Spleen (tissue), 11 donors: ENCODE results near the gene COL16A1. TPM values are rescaled to one million over a fixed set of nuclear protein-coding genes. Genes with fewer than 3 reads are reported as not detected.
A peak's percentile ranks its signal among the peaks of the same experiment; 100 is the strongest.

ENCODE experiments used
- DNase-seq: peaks from one replicate; pipeline ENCODE4 v3.0.0-alpha.2; 2020
- H3K27ac ChIP-seq, 8 donors: fragments of 200-600 bp; sonication (generic) in 7 of 8; 1 replicate in 4 of 8; 2 replicates in 4 of 8; pipeline versions ENCODE4 v1.5.0 to v1.8.0; 2016 to 2021; ENCODE audit warnings: inconsistent platforms in 4 of 8, mild to moderate bottlenecking in 4 of 8, moderate library complexity in 1 of 8
- H3K27me3 ChIP-seq, 7 donors: fragments of 200-600 bp; sonication (generic) in 6 of 7; replicated peaks in 1 of 7; 1 replicate in 4 of 7; 2 replicates in 3 of 7; pipeline versions ENCODE4 v1.5.0 to v1.8.0; 2016 to 2021; ENCODE audit warnings: inconsistent platforms in 3 of 7, mild to moderate bottlenecking in 1 of 7
- H3K36me3 ChIP-seq, 6 donors: fragments of 200-600 bp; sonication (generic) in 5 of 6; 1 replicate in 4 of 6; 2 replicates in 2 of 6; pipeline versions ENCODE4 v1.5.0 to v1.8.0; 2016 to 2021; ENCODE audit warnings: inconsistent platforms in 2 of 6
- H3K4me1 ChIP-seq, 6 donors: fragments of 200-600 bp; sonication (generic) in 5 of 6; 1 replicate in 3 of 6; 2 replicates in 3 of 6; pipeline versions ENCODE4 v1.5.0 to v1.8.0; 2016 to 2021; ENCODE audit warnings: inconsistent platforms in 3 of 6
- H3K4me3 ChIP-seq, 8 donors: fragments of 200-600 bp; sonication (generic) in 7 of 8; 1 replicate in 4 of 8; 2 replicates in 4 of 8; pipeline versions ENCODE4 v1.5.0 to v1.8.0; 2016 to 2021; ENCODE audit warnings: inconsistent platforms in 4 of 8, mild to moderate bottlenecking in 4 of 8, moderate library complexity in 2 of 8
- H3K9me3 ChIP-seq, 8 donors: fragments of 200-600 bp; sonication (generic) in 7 of 8; 1 replicate in 4 of 8; 2 replicates in 4 of 8; pipeline versions ENCODE4 v1.5.0 to v1.8.0; 2016 to 2021; ENCODE audit warnings: inconsistent platforms in 4 of 8
- CTCF ChIP-seq, 11 experiments: fragments of 200-600 bp in 7 of 11; fragments of 450-650 bp in 4 of 11; sonication (generic) in 4 of 11; IDR thresholded peaks in 8 of 11; conservative IDR thresholded peaks in 3 of 11; 1 replicate in 7 of 11; 2 replicates in 4 of 11; pipeline versions ENCODE4 v1.4.0 to v1.8.0; 2016 to 2021; ENCODE audit warnings: antibody characterized with exemption in 11 of 11, inconsistent platforms in 4 of 11, mild to moderate bottlenecking in 1 of 11
- POLR2A ChIP-seq, 3 donors: fragments of 450-650 bp; IDR thresholded peaks; one replicate each; pipeline ENCODE4 v1.5.1; 2017; ENCODE audit warnings: antibody characterized with exemption in 3 of 3, mild to moderate bottlenecking in 1 of 3
- POLR2AphosphoS5 ChIP-seq, 3 donors: sonication (generic); formaldehyde crosslinking; IDR thresholded peaks; one replicate each; pipeline ENCODE4 v1.5.1; 2017; ENCODE audit warnings: antibody characterized with exemption in 3 of 3
- WGBS, 5 donors: extraction: QIAGEN DNeasy Blood & Tissue Kit in 3 of 5; methylation state at CpG; one replicate each; pipeline versions ENCODE4 v1.1.5 to v1.1.7; 2013 to 2018; 5-methylcytosine and 5-hydroxymethylcytosine counted together
- intact Hi-C: fragments of 100-400 bp; cut with DNase I; formaldehyde crosslinking; loops from one replicate; pipeline ENCODE4 v1.15.0; 2023; ENCODE audit warnings: low total_unique reads
- polyA plus RNA-seq, 3 donors: library from polyadenylated mRNA; stranded (reverse); fragments of 200-250 nt; gene quantifications; one replicate each; pipeline ENCODE4 v1.2.1, GENCODE V29; 2013
- total RNA-seq, 7 donors: library from RNA; depleted of rRNA in 3 of 7; stranded (reverse); fragments of >200 nt in 3 of 7; fragmentation: NEBNext Ultra II Directional in 4 of 7; extraction: Animal tissue kit (Norgen Biotek cat#: 25700) in 4 of 7; gene quantifications; one replicate each; pipeline versions ENCODE4 v1.1.0 to v1.2.1, GENCODE V29; 2016 to 2021
- donor health status: healthy with polysubstance abuse.
- donor health status: DM: no; HTN: no; CAD: no; lungs with moderate emphysema.
- donor health status: DM: no; HTN: no; CAD: no.
- donor health status: Bipolar disorder and iron deficiency.
- donor health status: healthy.
- donor health status: DM: no; HTN: no; CAD: no.
- donor health status: DM: yes; HTN: yes; CAD: no.

COL16A1 gene
- total and polyA plus RNA-seq, 10 donors: 4.7 to 25.6 (median 12.5) TPM

DNA sequence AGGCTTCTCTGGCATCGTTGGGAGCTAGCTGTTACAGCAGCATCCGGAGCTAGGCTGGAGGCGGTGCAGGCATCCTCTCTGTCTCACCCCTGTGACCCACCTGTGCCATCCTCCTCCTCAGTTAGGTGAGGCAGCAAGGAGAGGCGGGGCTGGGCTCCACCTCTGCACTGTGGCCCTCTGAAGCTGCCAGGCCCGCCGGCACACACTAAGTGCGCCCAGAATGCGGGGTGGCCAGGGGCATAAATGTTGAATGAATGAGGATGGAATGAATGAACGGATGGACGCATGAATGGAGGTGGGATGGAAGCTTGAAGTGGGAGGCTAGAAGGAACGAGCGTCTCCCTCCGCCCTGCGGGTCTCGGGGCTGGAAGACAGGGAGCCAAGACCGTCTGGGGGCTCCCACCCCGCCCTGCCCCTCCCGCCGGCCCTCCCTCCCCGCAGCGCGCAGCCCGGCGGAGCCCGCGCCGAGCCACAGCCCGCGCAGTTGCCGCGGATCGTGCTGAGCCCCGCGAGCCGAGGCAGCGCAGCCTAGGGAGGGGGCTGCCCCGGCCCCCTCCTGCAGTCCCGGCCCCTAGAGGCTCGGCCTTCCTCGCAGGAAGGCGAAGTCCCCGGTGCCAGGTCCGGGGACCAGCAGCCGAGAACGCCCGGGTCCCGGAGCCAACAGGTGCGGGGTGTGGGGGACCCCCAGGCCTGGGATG lies 86.5 kb downstream of the COL16A1 start, which contains the start of gene HCRTR1:
TSS of gene HCRTR1 (plus strand) at position 472 of the 698 bp plus-strand sequence. CDS start 1,504 bp downstream, outside the sequence.
- intact Hi-C loops: no loop called here
- Histone ChIP-seq H3K9me3 (no peaks in the 10 kb centered on the region), H3K4me3 (peak within 1 kb of the TSS; percentile 12 to 69 (median 46)), H3K27me3 (peaks cover 0 to 37% (median 20%) of the 10 kb centered on the region in 7 donors), H3K36me3 (no peaks in the 10 kb centered on the region), H3K27ac (no peak within 1 kb of the TSS), H3K4me1 (peaks cover 5 to 25% (median 16%) of the 10 kb centered on the region in 6 donors)
- no peak for TF ChIP-seq POLR2AphosphoS5 (IDR thresholded peaks at IDR 0.05)
- no peak for TF ChIP-seq CTCF (IDR thresholded peaks at IDR 0.05 in 8 of 11, conservative IDR thresholded peaks at IDR 0.05 in 3 of 11)
- TF ChIP-seq POLR2A (IDR thresholded peaks at IDR 0.05): no peak
- WGBS, 5 donors: 9 to 20% (median 18%) methylated on average over 26 to 48 of the region's 48 CpGs
- no peak for DNase-seq

- intact Hi-C loops: no loop called here
- WGBS, 5 donors: 45 to 87% (median 65%) methylated on average over 2 of the region's 2 CpGs
- Histone ChIP-seq H3K36me3 (no peaks in the 10 kb centered on the region), H3K27ac (no peak overlapping the region), H3K4me1 (peaks cover 5 to 25% (median 16%) of the 10 kb centered on the region in 6 donors), H3K4me3 (no peak overlapping the region), H3K27me3 (peaks cover 0 to 37% (median 20%) of the 10 kb centered on the region in 7 donors), H3K9me3 (no peaks in the 10 kb centered on the region)
- no peak for DNase-seq
- TF ChIP-seq POLR2A (IDR thresholded peaks at IDR 0.05) (no peak), POLR2AphosphoS5 (IDR thresholded peaks at IDR 0.05) (no peak)
Measured at GRCh38 chr1:31615939-31616338, 87.9 kb downstream of the COL16A1 start.

DNA sequence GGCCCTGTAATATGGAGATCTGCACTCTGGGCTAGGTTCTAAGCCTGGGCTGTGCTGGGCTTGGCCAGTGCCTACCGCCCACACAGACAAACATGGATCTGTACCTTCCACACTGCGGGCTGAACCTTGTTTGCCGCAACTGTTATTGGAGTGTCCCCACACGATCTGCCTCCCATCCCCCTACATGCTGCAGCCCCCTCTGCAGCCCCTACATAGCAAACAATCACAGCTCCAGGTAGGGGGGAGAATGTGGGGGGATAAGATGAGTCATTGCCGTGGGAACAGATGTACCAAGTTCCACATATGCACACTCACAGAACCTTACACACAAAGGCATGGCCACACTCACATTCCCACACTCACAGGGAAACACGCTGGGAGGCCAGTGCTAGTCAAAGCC lies 88.4 kb downstream of the COL16A1 start:
- no peaks in the 10 kb centered on the region for H3K9me3 ChIP-seq
- H3K4me3 ChIP-seq: no peak overlapping the region
- no peak overlapping the region for H3K27ac ChIP-seq
- DNase-seq: no peak
- WGBS, 5 donors: 89 to 95% (median 93%) methylated on average over 6 of the region's 6 CpGs
- no peaks in the 10 kb centered on the region for H3K36me3 ChIP-seq
- intact Hi-C loops: no loop called here
- TF ChIP-seq CTCF (IDR thresholded peaks at IDR 0.05 in 8 of 11, conservative IDR thresholded peaks at IDR 0.05 in 3 of 11): no peak
- TF ChIP-seq POLR2A (IDR thresholded peaks at IDR 0.05): no peak
- TF ChIP-seq POLR2AphosphoS5 (IDR thresholded peaks at IDR 0.05): no peak
- peaks cover 0 to 37% (median 20%) of the 10 kb centered on the region in 7 donors for H3K27me3 ChIP-seq
- peaks cover 5 to 25% (median 16%) of the 10 kb centered on the region in 6 donors for H3K4me1 ChIP-seq

DNA sequence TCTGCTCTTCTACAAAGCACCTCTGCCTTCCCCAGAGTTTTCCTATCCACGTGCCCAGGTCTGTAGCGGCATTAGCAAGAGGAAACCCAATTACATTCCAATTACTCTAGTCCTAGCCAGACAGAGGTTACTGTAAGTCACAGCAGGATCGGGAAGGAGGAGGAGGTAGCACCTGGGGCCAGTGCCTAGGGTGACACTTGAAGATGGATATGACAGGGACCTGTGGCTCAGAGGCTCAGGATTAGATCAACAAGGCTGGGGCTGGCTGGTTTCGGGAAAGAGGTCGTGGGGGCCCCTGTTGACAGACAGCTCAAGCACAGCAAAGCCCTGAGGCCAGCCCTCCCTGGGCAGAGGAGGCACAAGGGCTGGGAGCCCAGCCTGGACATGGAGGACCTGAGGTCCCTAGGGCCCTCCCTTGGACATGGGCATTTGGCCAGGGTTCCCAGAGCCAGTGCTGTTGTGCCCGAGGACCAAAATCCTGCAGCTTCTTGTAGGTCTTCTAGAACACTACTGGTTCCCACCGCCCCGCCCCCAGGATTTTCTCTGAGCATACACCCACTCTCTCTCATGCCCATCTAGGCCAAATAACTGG lies 89.3 kb downstream of the COL16A1 start:
- TF ChIP-seq POLR2AphosphoS5 (IDR thresholded peaks at IDR 0.05): no peak
- TF ChIP-seq CTCF (IDR thresholded peaks at IDR 0.05 in 8 of 11, conservative IDR thresholded peaks at IDR 0.05 in 3 of 11): no peak
- no peak for TF ChIP-seq POLR2A (IDR thresholded peaks at IDR 0.05)
- Histone ChIP-seq H3K36me3 (no peaks in the 10 kb centered on the region), H3K27me3 (peaks cover 0 to 36% (median 20%) of the 10 kb centered on the region in 7 donors), H3K27ac (no peak overlapping the region), H3K9me3 (no peaks in the 10 kb centered on the region), H3K4me3 (no peak overlapping the region), H3K4me1 (peaks cover 5 to 20% (median 16%) of the 10 kb centered on the region in 6 donors)
- intact Hi-C loops: no loop called here
- DNase-seq: no peak
- WGBS, 5 donors: 90 to 95% (median 91%) methylated on average over 8 of the region's 8 CpGs
